ENCODE results near the gene VSIG2. TPM values are rescaled to one million over a fixed set of nuclear protein-coding genes. Genes with fewer than 3 reads are reported as not detected.

VSIG2 gene
- total RNA-seq, 4 donors from 2014 or later = 0.60 to 3.3 (median 1.7) TPM

DNA sequence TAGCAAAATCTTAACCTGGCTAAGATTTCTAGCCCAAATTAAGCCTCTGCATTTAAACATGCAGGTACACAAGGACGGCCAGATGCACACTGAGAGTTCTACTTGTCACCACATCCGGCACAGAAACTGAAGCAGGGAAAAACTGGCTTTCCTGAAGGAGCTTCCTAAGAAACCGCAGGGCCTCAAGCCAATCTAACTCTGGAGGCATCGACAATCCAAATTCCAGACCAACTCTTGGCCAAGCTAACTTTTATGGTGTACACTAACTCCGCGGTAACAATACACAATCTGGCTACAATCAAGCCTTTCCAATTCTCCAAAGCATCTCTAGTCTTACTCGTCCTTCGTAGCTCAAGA lies 46.9 kb upstream of the VSIG2 start:
- H3K27ac ChIP-seq = peak overlapping the region; percentile 95
- peaks cover 32% of the 10 kb centered on the region for H3K4me1 ChIP-seq
- WGBS = 2% methylated on average over 8 of the region's 8 CpGs
- no peaks in the 10 kb centered on the region for H3K9me3 ChIP-seq
- peak overlapping the region; percentile 99 for H3K4me3 ChIP-seq
- TF ChIP-seq EP300 (IDR thresholded peaks at IDR 0.05) (no peak), POLR2A (IDR thresholded peaks at IDR 0.05) (no peak), POLR2AphosphoS5 (IDR thresholded peaks at IDR 0.05) (no peak)
- TF ChIP-seq, protein P1, sequence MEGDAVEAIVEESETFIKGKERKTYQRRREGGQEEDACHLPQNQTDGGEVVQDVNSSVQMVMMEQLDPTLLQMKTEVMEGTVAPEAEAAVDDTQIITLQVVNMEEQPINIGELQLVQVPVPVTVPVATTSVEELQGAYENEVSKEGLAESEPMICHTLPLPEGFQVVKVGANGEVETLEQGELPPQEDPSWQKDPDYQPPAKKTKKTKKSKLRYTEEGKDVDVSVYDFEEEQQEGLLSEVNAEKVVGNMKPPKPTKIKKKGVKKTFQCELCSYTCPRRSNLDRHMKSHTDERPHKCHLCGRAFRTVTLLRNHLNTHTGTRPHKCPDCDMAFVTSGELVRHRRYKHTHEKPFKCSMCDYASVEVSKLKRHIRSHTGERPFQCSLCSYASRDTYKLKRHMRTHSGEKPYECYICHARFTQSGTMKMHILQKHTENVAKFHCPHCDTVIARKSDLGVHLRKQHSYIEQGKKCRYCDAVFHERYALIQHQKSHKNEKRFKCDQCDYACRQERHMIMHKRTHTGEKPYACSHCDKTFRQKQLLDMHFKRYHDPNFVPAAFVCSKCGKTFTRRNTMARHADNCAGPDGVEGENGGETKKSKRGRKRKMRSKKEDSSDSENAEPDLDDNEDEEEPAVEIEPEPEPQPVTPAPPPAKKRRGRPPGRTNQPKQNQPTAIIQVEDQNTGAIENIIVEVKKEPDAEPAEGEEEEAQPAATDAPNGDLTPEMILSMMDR (IDR thresholded peaks at IDR 0.05) = no peak
- no peak for DNase-seq (ENCODE audit: low spot score in 2 of 2)
- no peaks in the 10 kb centered on the region for H3K36me3 ChIP-seq
- no peaks in the 10 kb centered on the region for H3K27me3 ChIP-seq

DNA sequence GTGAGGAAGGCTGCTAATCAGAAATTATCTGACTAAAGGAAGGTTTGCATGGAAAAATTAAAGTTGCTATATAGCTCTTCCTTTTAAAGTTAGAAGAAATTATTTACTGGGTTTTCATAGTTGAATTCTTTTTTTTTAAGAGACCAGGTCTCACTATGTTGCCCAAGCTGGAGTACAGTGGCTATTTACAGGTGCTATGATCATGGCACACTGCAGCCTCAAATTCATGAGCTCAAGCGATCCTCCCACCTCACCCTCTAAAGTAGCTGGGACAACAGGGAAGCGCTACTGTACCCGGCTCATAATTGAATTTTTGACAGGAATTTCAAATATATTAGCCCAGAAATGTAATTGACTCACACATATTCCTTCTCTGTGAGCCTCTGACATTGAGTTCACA lies 44.3 kb upstream of the VSIG2 start:
- no peak for TF ChIP-seq POLR2A (IDR thresholded peaks at IDR 0.05)
- TF ChIP-seq, protein P1 (IDR thresholded peaks at IDR 0.05) = no peak
- TF ChIP-seq POLR2AphosphoS5 (IDR thresholded peaks at IDR 0.05) = no peak
- TF ChIP-seq EP300 (IDR thresholded peaks at IDR 0.05) = no peak

DNA sequence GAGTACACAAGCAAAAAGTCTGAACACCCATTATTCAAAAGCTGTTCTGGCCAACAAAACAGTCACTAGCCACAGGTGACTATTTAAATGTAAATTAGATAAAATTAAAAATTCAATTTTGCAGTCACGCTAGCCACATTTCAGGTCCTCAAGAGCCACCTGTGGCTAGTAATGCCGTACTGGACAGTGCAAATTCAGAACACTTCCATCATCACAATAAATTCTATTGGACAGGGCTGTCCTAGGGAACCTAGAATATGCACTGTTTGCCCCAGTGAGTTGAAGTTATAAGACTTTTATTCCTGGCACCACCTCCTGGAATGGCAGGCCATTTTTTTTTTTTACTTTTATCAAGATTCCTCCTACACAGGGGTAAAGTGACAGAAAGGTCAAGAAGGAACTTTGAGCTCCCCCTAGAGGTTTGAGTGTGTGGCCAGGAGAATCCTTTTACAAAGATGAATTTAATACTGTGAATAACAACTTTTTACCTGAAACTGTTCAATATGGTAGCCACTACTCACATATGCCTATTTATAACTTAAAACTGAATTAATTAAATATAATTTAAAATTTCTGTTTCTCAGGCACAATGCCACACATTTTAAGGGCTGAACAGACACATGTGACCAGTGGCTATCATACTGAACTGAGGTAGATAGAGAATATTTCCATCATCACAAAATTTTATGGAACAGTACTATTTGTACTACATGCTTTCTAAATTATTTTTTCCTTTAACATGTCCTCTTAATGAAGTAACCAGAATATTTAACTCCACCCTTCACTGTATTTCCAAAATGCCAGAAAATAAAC lies 41.6 kb upstream of the VSIG2 start:
- H3K9me3 ChIP-seq = no peaks in the 10 kb centered on the region
- WGBS = 74% methylated on average over 2 of the region's 2 CpGs
- no peaks in the 10 kb centered on the region for H3K36me3 ChIP-seq
- peaks cover 12% of the 10 kb centered on the region for H3K4me1 ChIP-seq
- H3K27me3 ChIP-seq = no peaks in the 10 kb centered on the region
- no peak for DNase-seq (ENCODE audit: low spot score in 2 of 2)
- no peak overlapping the region for H3K4me3 ChIP-seq
- H3K27ac ChIP-seq = no peak overlapping the region
- TF ChIP-seq, protein P1 (IDR thresholded peaks at IDR 0.05) = peak in 1 of 2 donors; percentile 37
- TF ChIP-seq EP300 (IDR thresholded peaks at IDR 0.05) = no peak

More for the DNA sequence above, 44.3 kb upstream of the VSIG2 start:
- H3K9me3 ChIP-seq = no peaks in the 10 kb centered on the region
- H3K36me3 ChIP-seq = no peaks in the 10 kb centered on the region
- H3K27ac ChIP-seq = no peak overlapping the region
- WGBS = 84% methylated on average over 3 of the region's 3 CpGs
- peaks cover 27% of the 10 kb centered on the region for H3K4me1 ChIP-seq
- H3K27me3 ChIP-seq = no peaks in the 10 kb centered on the region
- no peak overlapping the region for H3K4me3 ChIP-seq
- DNase-seq (ENCODE audit: low spot score in 2 of 2) = no peak

DNA sequence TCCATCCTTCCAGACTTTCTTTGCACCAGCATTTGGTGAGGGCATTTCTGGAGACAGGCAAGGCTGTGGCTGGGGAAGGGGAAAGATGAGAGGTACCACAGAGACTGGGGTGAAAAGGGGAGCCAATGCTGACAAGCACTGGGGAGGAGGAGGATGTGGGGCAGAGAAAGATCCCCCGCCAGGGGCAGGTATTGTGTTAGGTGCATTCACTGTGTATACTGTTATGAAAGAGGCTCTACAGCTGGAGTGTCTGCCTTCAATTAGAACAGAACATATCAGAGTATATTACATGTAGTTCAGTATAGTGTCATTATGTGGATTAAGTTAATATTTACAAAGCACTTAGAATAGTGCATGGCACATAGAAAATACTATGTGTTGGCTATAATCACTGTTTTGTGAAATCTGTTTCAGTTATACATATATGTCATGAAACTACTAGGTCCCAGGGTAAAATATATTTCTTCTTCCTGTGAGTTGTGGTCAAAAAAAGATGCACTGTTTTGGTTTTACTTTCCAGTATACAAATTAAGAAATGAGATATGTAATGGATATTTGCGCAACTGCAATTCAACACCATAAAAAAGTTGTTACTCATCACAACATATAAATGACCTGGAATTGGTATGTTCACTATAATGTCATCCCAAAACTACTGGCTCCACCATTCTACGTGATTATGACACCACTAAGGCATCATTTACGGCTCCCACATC lies 39.7 kb upstream of the VSIG2 start:
- H3K27ac ChIP-seq = no peak overlapping the region
- H3K4me1 ChIP-seq = no peaks in the 10 kb centered on the region
- H3K4me3 ChIP-seq = no peak overlapping the region
- 88% methylated on average over 4 of the region's 4 CpGs for WGBS
- no peak for DNase-seq (ENCODE audit: low spot score in 2 of 2)
- H3K27me3 ChIP-seq = no peaks in the 10 kb centered on the region
- no peaks in the 10 kb centered on the region for H3K9me3 ChIP-seq
- no peak for TF ChIP-seq POLR2AphosphoS5 (IDR thresholded peaks at IDR 0.05)
- no peak for TF ChIP-seq POLR2A (IDR thresholded peaks at IDR 0.05)
- no peak for TF ChIP-seq EP300 (IDR thresholded peaks at IDR 0.05)
- TF ChIP-seq, protein P1 (IDR thresholded peaks at IDR 0.05) = no peak
- H3K36me3 ChIP-seq = no peaks in the 10 kb centered on the region

DNA sequence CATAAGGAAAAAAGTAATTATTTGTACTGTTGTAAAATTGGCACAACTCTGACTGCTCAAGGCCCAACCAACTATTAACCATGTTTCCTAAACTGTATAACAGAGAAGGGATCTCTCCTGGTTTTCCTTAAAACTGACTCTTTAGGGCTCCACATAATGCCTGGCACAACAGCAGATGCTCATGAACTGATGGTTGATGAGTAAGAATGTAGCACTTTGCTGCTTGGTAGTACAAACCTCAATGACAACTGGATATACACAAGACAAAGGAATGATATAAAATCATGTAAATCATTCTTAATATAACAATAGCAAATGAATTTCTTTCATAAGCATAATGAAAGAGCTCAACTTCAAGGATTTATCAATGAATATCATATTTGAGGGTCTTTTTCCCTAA lies 36.5 kb upstream of the VSIG2 start:
- no peak overlapping the region for H3K27ac ChIP-seq
- H3K4me3 ChIP-seq = no peak overlapping the region
- TF ChIP-seq, protein P1 (IDR thresholded peaks at IDR 0.05) = no peak
- no peak for TF ChIP-seq POLR2A (IDR thresholded peaks at IDR 0.05)
- TF ChIP-seq POLR2AphosphoS5 (IDR thresholded peaks at IDR 0.05) = no peak
- no peak for TF ChIP-seq EP300 (IDR thresholded peaks at IDR 0.05)
- H3K4me1 ChIP-seq = no peaks in the 10 kb centered on the region
- no peaks in the 10 kb centered on the region for H3K36me3 ChIP-seq
- no peaks in the 10 kb centered on the region for H3K9me3 ChIP-seq
- DNase-seq (ENCODE audit: low spot score in 2 of 2) = no peak
- no peaks in the 10 kb centered on the region for H3K27me3 ChIP-seq

All from suprapubic skin (tissue), 4 donors.